NCI-H1092 treated with DMSO at 0.1 percent for 48 hours (cell line): ENCODE results near the gene HHAT.

Source experiments
- DNase-seq: peaks from one replicate; lab custom pipeline; 2025; lab: John Stamatoyannopoulos, UW

Gene HHAT

GRCh38 chr1:210328746-210329503, at the start of gene HHAT:
HHAT (plus strand) TSS chr1:210328902; CDS start chr1:210348976, 20,074 bp downstream.
- DNase-seq: peak; percentile 63

GRCh38 chr1:210280221-210280620, 48.5 kb upstream of the HHAT start:
- DNase-seq: no peak

GRCh38 chr1:210288116-210288515, 40.6 kb upstream of the HHAT start:
- no peak for DNase-seq

GRCh38 chr1:210289248-210289647, 39.5 kb upstream of the HHAT start:
- no peak for DNase-seq

- DNase-seq: no peak
Observed at GRCh38 chr1:210291081-210291764, 37.5 kb upstream of the HHAT start.

GRCh38 chr1:210291786-210292230, 36.9 kb upstream of the HHAT start:
- DNase-seq: no peak

- DNase-seq: peak; percentile 36
Observed at GRCh38 chr1:210292231-210292871, 36.4 kb upstream of the HHAT start.

GRCh38 chr1:210293171-210293607, 35.5 kb upstream of the HHAT start:
- no peak for DNase-seq

- DNase-seq: peak; percentile 52
Observed at GRCh38 chr1:210294999-210295745, 33.5 kb upstream of the HHAT start.

- DNase-seq: no peak
Observed at GRCh38 chr1:210296682-210297081, 32.0 kb upstream of the HHAT start.

GRCh38 chr1:210298296-210298695, 30.4 kb upstream of the HHAT start:
- DNase-seq: no peak

- DNase-seq: no peak
Observed at GRCh38 chr1:210298936-210299335, 29.8 kb upstream of the HHAT start.

- DNase-seq: no peak
Observed at GRCh38 chr1:210299501-210299900, 29.2 kb upstream of the HHAT start.

- DNase-seq: no peak
Observed at GRCh38 chr1:210300923-210301614, 27.6 kb upstream of the HHAT start.

GRCh38 chr1:210301615-210302000, 27.1 kb upstream of the HHAT start:
- DNase-seq: no peak

GRCh38 chr1:210302501-210302900, 26.2 kb upstream of the HHAT start:
- DNase-seq: no peak

GRCh38 chr1:210303391-210303790, 25.3 kb upstream of the HHAT start:
- no peak for DNase-seq

GRCh38 chr1:210310562-210311153, 18.0 kb upstream of the HHAT start:
- DNase-seq: no peak

GRCh38 chr1:210311726-210312493, 16.8 kb upstream of the HHAT start:
- no peak for DNase-seq

- no peak for DNase-seq
Observed at GRCh38 chr1:210313046-210313595, 15.6 kb upstream of the HHAT start.
